Measurements from ENCODE around the gene PRELID2.
"Not testable (repeated sequence)": the region's sequence is repeated elsewhere in the genome, so short reads cannot be mapped to it uniquely, and the experiment has no call there.

PRELID2 gene

GRCh38 chr5:145738227-145738626 is 96.9 kb downstream of the PRELID2 start:
- no peak for DNase-seq

GRCh38 chr5:145737578-145737977 is 97.6 kb downstream of the PRELID2 start:
- DNase-seq = no peak

- DNase-seq = not testable (repeated sequence)
Measured at GRCh38 chr5:145729956-145730355, 105.2 kb downstream of the PRELID2 start.

- DNase-seq = no peak
Measured at GRCh38 chr5:145723516-145723915, 111.6 kb downstream of the PRELID2 start.

- no peak for DNase-seq
Measured at GRCh38 chr5:145718956-145719355, 116.2 kb downstream of the PRELID2 start.

- DNase-seq = no peak
Measured at GRCh38 chr5:145715412-145715811, 119.7 kb downstream of the PRELID2 start.

GRCh38 chr5:145712245-145712644 is 122.9 kb downstream of the PRELID2 start:
- DNase-seq = no peak

GRCh38 chr5:145711417-145711816 is 123.7 kb downstream of the PRELID2 start:
- DNase-seq = no peak
